Fibroblast of peridontal ligament (primary cell): Measurements from ENCODE around the gene SFMBT2.
"Not testable (repeated sequence)": the region's sequence is repeated elsewhere in the genome, so short reads cannot be mapped to it uniquely, and the experiment has no call there.

ENCODE experiments used
- DNase-seq: peaks from one replicate; pipeline ENCODE4 v3.0.0-alpha.2; 2010; ENCODE audit errors: extremely low read depth

Gene SFMBT2

DNA sequence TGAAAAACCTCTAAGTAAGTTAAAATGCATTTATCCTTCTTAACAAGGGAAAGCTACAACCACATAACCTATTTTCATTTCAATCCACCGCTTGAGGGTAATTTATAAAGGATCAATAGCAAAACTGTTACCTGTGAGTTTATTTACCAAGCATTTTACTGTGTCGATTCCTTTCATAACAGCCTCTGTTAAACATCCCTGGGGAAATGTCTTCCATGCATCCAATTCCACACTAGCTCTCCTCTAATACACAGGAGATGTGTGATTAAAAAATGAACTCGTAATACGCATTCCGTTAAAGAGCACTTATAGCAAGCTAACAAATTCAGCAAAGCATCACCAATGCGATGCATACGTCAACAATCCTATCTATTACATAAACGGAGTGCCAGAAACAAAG lies 185.7 kb downstream of the SFMBT2 start:
- no peak for DNase-seq

DNA sequence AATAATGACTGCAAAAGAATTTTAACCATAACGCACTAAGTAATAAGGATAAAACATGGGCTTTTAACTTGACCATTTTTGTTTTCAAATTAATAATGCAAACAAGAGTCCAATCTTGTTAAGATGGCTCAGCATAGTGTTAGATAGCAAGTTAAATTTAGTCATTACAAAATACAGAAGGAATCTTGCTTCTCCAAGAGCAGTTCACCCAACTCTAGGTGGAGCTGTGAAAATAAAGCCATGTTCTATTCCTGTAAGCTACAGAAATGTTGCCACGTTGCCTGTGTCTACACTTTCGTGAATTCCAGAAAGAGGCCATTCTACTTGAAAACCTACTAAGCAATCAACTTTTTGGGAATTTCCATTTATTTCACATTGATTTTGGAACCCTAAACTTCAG lies 191.9 kb downstream of the SFMBT2 start:
- DNase-seq: no peak

DNA sequence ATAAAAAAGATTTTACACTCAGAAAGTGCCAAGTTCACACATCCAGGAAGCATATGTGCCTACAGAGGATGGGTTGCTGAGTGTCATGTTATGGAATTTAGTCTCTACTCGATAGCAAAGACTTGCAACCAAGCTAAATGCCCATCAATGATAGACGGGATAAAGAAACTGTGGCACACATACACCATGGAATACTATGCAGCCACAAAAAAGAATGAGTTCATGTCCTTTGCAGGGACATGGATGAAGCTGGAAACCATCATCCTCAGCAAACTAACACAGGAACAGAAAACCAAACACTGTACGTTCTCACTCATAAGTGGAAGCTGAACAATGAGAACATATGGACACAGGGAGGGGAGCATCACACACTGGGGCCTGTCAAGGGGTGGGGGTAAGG lies 198.1 kb downstream of the SFMBT2 start:
- not testable (repeated sequence) for DNase-seq

DNA sequence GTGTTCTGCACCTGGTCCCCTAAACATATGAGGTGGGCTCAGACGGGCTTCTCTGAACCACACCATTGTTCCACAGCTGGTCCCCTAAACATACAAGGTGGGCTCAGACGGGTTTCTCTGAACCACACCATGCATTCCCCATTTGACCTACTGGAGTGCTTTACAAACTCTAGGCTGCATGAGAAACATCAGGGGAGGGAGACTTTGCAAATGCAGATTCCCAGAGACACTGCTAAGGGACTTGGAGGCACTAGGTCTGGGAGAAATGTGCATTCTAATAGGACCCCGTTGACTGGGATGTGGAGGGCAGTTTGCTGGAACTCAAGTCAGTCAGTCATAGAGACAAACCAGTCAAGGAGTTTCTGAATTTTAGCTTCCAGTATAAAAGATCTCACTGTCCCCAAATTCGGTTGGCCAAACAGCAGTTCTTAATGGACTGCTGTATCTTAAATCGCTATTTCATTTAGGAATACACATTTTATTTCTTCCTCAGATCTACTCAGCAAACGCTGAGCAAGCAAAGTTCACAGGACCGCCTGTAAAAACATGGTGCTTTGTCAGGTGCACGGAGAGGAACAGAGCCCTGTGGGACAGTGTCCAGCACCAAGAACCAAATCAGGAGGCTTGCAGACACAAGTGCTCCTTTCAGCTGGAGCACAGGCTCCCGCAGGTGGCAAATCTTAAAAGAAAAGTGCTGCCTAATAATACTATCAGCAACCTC lies 198.8 kb downstream of the SFMBT2 start:
- no peak for DNase-seq

DNA sequence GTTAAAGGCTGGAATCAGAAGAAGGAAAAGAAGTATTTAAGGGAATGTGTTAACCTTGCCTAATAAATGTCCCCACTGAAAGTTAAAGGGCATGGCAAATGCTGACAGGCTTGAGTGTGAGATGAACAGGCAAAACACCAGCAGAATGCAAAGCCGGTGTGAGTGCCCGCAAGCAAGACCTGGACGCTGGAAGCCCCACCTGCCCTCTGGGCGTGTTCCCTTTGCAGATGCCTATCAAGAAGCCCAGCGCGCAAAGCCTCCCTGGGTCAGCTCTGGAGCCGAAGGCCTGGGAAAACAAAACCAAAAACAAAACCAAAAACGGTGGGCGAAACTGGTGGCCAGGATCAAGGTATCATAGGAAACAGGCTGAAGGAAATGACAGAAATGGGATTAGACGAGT lies 200.3 kb downstream of the SFMBT2 start:
- no peak for DNase-seq

DNA sequence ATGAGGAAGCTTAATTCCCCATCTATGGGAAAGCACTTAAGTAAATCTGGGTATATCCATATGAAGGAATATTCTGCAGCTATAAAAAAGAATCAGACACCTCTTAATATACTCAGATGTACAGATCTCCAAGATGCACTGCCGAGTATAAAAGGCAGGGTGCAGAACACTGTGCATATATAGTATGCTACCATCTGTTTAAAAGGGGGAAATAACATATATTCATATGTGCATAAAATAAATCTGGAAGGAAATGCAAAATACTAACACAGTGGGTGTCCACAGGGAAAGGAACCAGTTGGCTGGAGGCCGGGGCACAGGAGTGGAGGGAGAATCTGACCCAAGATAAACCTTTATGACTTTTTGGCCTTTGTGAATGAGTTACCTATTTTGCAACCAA lies 201.4 kb downstream of the SFMBT2 start:
- DNase-seq: no peak

DNA sequence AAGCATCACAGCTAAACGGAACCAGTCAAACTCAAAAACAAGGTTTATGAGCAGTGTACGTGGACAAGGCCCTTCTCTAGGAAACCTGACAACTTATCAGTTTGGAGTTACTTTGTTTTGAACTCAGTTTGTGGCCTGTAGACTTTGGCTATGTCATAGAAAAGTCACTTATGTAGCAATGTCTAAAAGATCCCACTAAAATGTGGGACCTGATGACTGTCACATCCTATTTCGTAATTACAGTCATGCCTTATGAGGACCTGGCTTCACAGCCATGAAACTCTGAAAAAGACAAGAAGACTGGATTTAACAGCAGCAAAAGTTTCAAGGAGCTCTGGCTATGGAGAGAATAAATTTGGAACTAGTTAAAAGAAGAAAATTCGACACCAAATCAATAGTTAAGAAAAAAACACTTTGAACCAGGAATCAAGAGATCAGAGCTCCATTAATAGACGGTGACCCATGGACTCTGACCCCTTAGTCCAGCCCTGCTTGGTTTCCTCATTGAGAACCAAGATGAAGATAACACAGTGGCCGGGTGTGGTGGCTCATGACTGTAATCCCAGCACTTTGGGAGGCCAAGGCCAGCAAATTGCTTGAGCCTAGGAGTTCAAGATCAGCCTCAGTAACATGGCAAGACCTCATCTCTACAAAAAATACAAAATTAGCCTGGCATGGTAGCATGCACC lies 204.3 kb downstream of the SFMBT2 start:
- no peak for DNase-seq

DNA sequence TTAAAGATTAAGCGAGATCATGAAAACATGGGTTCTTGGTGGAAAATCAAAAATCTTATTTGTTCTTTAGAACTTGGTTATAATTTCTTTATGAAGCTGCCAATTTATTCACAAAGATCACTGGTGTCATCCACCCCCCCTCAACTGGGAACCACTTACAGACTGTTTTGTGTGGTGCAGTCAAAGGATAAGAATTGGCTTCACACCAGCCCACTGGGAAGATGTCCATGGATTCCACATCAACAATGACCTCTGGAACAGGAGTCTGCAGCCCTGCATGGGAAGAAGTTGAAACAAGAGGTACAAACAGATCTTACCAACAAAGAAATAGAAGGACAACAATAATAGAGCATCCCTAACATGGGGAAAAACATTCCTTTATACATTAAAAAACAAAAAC lies 205.2 kb downstream of the SFMBT2 start:
- DNase-seq: no peak

DNA sequence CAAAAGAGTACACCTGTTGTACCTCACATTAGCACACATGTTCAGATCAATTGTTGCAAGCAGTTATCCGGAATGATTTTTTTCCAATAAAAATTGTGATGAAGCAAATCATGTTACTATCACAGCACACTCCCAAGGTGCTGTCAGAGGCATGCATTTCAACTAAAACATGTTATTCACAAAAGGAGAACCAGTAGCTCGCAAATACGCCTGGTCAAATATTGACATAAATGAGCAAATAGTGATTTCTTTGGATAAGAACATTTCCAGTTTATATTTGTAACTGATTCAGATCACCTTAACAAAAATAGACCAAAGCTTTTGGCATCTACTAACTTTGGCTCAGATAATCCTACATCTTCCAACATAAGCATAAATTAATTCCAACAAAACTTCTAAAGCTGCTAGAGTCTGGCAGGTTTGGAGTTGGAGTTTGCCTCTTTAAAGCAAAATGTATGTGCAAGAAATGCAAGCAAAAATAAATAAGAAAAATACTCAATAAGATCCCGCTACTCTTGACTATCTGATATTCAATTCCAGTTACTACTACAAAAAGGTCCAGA lies 208.0 kb downstream of the SFMBT2 start:
- no peak for DNase-seq

DNA sequence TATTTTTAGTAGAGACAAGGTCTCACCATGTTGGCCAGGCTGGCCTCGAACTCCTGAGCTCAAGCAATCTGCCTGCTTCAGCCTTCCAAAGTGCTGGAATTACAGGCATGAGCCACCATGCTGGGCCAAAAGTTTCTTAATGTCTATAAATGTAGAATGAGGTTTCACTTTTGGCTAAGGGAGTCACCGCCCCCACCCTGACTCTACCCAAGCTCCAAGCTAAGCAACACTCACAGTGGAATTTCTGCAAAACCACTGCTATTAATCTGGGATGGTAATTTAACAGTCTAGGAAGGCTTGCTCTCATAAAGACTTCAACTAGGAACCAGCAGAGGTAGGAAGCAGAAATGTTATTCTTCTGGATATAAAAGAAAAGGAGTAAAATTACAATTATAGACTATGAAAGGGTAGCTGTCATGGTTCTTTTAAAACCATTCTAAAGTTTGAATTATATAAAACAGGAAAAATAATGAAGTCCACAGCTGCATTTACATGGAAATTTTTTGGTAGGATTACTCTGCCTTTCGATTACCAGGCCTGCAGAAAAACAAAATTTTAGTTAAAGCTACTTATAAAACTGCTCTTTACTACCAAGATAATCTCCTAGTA lies 211.6 kb downstream of the SFMBT2 start:
- DNase-seq: no peak

DNA sequence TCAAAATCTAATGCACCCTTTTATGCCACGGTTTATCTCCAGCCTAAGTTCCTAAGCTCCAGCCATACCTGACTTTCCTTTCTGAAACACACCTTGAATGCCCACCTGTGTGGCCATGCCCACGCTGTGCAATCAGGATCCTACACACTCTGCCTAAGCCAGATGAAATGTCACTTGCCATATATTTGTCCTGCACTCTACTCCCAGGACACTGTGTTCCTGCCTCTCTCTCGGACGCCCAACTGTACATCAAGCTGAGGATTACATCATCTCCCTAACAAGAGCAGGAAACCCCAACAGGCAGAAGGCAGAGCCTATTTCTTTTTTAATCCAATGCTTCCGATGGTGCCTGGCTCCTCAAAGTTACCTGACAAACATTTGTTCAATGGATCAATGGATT lies 214.6 kb downstream of the SFMBT2 start:
- DNase-seq: no peak

DNA sequence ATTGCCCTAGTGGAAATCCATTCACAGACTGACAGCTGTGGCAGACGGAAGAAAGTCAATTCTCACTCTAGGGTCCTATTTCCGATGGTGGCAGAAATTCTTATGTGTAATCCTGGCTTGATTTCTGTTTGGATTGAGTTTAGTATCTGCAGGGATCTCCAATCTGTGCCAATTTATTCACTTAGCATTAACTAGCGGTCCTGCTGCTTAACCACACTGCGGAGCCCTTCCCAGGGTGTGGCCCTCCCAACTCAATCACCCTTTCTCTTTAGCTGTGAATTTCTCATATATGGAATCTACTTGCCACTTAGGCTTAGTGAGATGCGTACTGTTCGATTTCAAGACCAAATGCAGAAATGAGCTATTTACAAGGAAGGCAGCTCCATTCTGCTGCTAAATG lies 215.7 kb downstream of the SFMBT2 start:
- DNase-seq: no peak

DNA sequence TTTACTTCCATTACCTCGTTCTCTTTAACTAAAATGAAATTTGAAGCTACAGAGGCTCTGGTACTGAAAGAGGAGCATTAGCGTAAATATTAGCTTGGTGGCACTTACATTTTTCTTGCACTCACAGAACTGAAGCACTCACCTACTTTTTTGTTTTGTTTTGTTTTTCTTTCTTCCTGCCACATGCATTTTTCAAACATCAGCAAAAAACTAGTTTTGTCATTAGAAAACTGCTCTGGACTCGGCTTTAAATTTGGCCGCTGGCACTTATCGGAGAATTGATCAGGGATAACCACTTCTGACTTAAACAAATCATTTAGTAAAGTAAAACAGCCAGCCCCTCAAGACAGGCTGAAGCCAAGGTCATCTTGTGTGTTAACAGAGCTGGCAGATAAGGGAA lies 216.3 kb downstream of the SFMBT2 start:
- DNase-seq: no peak

DNA sequence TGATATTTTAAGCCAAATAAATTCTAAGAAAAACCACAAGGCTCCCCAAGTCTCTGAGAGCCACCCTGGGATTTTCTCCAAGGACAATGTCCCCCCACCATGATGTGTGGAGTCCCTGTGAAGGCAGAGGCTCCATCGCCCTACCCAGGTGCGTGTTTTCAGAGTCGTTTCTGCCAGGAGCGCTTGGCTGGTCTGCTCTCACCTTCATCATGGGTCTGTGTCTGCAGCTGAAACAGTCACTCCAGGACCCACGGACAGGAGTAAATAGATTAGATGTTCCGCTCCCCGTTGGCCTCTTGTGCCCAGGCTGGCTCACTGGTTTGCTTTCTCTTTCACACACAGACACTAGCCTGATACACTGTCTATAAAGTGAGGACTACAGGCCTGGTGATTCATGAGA lies 217.5 kb downstream of the SFMBT2 start:
- no peak for DNase-seq

DNA sequence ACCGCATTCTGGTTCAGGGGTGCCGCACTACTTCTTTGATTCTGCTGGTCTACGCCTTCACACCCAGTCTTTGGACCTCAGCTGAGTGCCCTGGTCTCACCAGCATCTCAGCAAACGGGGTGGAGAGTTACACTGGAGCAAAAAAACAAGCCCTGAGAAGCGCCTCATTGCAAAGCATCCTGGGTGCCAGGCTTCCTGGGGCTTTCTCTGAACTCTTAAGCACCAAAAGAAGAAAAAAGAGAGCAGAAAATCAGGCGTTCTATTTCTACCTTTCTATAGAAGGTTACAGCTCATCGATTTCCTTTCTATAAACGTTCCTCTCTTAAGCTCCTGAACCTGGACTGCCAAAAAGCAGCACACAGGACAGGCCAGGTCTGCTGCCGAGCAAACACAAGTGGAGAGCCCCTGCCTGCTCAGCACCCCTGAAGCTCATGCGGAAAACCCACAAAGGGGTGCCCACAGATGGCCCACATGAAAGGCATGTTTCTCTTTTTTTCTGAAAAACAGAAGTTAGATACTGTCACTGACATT lies 217.9 kb downstream of the SFMBT2 start:
- DNase-seq: no peak

DNA sequence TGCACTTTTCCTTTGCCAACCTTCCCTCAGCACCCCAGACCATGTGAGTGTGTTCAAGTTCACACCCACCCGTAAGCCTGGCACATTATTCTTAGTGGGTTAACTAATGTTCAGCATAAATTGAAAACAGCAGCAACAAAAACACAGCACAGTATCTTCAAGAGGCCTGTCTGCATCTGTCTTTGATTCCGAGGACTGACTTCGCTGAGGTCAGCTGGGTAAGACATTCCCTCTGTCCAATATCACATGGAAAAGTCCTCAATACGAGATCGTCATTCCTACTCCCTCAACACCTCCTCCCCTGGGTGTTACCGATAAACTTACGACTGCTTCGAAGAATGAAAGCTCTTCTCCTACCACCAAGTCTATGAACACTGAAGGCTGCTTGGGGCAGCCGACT lies 218.8 kb downstream of the SFMBT2 start:
- DNase-seq: no peak

DNA sequence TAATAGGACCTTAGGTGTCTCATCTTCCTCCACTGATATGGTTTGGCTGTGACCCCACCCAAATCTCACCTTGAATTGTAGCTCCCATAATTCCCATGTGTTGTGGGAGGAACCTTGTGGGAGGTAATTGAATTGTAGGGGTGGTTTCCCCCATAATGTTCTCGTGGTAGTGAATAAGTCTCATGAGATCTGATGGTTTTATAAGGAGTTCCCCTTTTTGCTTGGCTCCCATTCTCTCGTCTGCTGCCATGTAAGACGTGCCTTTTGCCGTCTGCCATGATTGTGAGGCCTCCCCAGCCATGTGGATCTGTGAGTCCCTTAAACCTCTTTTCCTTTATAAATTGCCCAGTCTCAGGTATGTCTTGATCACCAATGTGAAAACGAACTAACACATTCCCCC lies 220.1 kb downstream of the SFMBT2 start:
- DNase-seq: not testable (repeated sequence)

DNA sequence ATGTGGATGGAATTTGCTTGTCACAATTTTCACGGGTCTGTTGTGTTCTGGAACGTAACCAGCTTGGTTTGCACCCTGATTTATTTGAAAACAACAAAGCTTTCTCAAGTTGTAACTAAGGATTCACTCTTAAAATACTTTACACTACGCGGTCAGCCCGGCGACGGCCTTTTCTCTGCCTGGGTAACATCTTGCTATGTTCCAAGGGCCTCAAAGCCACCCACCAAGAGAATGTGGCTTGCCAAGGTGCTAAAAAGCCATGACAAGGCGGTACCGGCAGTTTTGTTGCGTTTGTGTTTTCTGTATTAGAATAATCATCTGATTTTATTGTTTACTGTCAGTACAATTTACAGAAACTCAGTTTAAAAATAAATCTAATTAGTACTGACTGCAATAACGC lies 220.9 kb downstream of the SFMBT2 start:
- no peak for DNase-seq

DNA sequence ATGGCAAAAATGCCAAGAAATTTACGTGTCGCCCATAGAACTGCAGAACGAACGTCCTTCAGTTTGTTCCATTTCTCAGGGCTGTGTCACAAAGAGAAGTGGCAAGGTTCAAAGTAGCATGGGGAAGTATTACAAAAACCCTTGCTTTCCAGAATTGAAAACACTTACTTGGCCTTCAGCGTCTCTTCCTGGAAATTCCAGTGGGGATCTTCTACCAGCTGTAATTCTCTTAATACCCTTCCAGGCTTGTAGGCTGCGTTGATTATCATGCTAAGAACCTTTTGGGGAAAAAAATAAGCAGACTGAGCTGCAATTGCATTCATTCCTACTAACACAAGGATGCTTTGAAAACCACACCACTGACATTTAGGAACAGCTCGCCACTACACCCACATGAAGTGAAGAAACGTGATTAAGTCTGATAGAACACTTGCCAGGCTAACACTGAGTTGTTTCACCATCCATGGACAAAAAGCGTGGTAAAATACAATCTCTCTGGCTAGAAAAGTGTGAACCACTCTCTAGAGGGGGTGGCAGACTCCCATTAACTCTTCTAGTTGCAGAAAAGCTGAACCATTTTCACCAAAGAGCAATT lies 222.3 kb downstream of the SFMBT2 start:
- DNase-seq: no peak

DNA sequence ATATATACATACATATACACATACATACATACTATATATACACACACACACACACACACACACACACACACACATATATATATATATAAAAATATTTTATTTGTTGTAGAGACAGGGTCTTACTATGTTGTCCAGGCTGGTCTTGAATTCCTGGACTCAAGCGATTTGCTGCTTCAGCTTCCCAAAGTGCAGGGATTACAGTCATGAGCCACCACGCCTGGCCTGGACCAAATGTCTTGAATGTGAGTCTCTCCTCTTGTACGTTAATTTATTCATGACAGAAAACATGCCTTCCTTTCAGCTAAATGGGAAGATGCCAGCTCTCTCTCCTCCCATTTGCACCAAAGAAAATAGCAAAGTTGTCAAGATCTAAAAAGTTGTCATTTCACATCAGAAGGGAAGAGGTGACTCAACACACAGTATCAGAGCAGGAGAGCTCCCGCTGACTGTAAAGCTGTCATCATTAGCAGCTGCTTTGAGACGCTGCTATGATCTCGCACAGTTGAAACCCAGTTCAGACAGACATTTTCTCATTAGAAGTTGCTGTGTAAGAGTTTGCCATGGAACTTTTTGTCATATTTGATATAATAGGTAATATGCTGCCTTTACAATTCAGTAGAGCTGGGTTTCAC lies 224.3 kb downstream of the SFMBT2 start:
- DNase-seq: no peak

DNA sequence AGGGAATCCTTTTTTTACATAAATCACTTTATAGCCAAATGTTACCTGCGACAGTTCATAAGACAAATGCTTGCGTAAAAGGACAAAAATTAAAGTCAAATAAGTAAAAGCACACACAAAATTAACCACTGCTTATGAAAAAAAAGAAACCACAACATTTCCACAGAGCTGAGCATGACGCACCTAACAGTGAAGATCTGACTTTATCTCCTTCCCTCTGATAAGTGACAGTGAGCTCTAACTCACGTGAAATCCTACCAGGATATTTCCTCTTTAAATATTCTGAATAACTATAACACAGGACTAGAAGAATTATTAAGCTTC lies 225.5 kb downstream of the SFMBT2 start:
- no peak for DNase-seq
